Measurements from ENCODE around the gene BRD9.
"Not testable (repeated sequence)": the region's sequence is repeated elsewhere in the genome, so short reads cannot be mapped to it uniquely, and the experiment has no call there.

BRD9 gene

DNA sequence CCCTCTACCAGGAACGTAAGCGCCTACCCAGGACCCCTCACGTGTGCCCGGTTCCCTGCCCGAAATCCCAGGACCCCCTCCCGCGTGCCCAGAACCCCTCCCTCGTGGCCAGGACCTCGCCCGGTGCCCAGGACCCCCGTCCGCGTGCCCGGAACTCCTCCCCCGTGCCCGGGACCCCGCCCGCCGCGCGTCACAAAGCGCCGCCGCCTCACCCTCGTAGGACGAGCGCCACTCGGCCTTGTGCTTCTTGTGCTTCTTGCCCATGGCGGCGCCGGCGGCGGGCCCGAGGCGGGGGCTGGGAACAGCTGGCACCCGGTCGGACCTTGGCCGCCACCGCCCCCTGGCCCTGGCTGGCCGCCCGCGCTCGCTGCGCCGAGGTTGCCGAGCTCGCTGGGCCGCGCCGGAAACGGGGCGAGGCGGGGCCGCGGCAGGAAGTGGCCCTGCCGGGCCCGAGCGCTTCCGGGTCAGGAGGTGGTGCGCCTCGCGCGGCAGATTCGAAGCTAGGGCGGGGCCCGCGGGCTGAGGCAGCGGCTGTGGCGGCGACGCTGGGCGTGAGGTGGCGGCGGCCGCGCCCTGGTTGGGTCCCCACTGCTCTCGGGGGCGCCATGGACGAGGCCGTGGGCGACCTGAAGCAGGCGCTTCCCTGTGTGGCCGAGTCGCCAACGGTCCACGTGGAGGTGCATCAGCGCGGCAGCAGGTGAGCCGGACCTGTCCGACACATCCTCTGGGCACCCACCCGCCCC, at the start of gene BRD9, which contains the start of gene TRIP13:
TSS of gene BRD9 (minus strand) at position 408 of the 743 bp plus-strand sequence. CDS start at position 264, 144 bp downstream.
TSS of gene TRIP13 (plus strand) at position 491 of the 743 bp plus-strand sequence. CDS start at position 606, 115 bp downstream.
- DNase-seq = peak; percentile 85

DNA sequence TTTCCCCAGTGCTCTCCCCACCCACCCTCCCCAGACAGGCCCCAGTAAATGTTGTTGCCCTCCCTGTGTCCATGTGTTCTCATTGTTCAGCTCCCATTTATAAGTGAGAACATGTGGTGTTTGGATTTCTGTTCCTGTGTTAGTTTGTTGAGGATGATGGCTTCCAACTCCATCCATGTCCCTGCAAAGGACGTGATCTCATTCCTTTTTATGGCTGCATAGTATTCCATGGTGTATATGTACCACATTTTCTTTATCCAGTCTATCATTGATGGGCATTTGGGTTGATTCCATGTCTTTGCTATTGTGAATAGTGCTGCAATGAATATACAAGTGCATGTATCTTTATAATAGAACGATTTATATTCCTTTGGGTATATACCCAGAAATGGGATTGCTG, 48.1 kb upstream of the BRD9 start:
- DNase-seq = not testable (repeated sequence)

DNA sequence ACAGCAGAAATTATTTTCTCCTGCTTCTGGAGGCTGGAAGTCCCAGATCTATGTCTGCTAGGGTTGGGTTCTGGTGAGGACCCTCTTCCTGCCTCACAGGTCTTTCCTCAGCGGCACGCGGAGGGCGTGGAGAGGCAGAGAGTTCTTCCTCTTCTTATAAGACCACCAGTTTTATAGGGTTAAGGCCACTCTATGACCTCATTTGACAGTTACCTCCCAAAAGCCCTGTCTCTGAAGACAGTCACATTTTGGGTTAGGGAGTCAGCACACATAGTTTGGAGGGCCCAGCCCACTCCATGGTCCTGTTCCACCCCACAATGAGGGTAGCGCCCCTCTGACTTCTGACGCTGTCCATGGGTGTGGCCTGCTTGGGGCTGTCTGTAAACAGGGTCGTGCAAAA, 46.8 kb upstream of the BRD9 start:
- DNase-seq = no peak

DNA sequence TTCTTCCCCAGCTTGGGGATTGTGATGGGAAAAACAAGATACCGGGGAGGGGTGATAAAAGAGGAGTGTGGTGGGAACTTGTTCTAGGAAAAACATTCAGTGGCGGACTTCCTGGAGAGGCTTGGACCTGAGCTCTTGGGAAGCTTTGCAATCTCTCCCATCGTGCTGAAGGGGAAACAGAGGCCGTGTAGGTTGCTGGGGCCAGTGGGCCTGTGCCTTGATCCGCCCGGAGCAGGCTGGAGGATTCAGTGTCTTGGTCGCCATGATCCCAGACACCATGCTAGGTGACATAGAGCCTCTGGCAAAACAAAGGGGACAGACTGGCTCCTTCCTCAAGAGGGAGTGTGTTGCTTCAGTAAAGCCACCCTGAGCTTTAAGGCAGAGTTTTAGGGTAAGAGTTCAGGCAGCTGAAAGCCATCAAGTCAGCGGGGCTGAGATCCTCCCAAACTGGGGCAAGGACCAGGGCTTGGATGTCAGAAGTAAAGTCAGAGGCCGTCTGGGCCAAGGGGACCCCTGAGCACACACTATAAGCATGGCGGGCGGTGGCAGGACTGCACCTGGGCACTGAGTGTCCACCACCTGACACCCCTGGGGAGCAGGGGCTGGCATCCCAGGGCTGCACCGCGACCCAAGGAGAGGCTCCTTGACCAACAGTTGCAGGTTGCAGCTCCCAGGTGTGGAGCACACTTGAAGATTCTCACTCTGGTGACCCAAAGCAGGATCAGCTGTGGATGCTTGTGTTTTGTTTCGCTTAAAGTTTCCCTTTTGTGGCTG, 44.7 kb upstream of the BRD9 start:
- no peak for DNase-seq

DNA sequence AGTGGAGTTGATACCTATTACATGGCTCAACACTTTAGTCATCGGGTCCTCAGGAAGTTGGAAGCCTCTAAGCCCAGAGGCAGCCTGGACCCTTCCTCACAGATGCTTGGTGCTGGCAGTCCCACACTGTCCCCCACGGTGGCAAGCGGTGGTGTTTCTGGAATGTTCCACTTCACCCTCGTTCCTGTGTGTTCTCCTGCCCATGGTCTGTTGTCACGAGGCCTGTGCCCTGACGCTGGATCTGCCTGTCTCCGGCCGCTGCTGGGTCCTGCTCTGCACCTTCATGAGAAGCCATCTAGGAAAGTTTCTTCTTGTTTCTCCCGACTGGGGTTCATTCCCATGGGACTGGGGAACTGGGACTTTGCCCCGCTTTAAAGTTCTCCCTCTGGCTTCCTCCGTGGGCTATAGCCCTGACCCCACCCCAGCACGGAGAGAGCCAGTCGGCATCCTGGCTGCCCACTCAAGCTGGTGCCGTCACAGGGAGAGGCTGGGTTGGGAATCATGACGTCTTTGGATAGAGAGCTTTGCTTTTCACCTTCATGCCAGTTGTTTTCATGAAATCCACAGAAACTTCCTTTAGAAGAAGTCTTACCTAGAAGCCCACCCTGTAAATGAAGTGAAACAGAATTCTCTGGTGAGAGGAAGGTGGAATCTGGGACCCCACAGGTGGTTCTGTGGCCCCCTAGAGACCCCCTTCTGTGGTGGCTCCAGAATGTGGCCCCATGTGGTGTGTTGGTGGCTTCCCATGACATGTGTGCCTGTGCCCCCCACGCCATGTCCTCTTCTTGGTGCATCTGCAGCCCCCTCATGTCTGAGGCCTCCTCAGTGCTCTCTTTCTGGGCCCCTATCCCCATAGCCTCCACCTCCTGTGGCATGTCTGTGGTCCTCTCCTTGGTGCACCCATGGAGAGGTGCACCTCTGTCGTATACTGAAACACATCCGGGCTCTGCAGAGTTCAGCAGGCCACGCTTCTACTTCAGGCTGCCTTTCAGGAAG, 43.8 kb upstream of the BRD9 start:
- no peak for DNase-seq

DNA sequence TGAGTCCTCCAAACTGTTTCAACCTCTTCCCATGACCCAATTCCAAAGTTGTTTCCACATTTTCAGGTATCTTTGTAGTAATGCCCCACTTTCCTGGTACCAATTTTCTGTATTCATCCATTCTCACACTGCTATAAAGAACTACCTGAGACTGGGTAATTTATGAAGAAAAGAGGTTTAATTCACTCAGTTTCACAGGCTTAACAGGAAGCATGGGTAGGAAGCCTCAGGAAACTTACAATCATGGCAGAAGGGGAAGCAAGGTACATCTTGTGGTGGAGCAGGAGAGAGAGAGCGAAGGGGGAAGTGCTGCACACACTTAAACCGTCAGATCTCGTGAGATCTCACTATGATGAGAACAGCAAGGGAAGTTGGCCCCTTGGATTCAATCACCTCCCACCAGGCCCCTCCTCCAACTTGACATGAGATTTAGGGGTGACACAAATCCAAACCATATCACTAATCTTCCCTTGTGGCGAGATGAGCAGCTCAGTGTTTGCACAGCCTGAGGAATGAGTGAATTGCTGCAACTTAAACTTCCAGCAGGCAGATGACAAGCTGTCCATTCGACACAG, 43.0 kb upstream of the BRD9 start:
- peak; percentile 83 for DNase-seq

DNA sequence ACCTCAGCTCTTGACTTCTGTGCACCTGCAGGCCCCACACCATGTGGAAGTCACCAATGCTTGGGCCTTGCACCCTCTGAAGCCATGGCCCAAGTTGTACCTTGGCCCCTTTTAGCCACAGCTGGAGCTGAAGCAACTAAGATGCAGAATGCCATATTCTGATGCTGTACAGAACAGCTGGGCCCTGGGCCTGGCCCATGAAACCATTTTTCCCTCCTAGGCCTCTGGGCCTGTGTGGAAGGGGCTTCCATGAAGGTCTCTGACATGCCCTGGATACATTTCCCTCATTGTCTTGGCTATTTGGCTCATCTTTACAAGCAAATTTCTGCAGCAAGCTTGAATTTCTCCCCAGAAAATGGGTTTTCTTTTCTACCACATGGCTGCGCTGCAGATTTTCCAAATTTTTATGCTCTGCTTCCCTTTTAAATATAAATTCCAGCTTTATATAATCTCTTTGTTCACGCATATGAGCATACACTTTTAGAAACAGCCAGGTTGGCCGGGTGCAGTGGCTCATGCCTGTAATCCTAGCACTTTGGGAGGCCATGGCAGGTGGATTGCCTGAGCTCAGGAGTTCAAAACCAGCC, 41.9 kb upstream of the BRD9 start:
- peak; percentile 31 for DNase-seq

DNA sequence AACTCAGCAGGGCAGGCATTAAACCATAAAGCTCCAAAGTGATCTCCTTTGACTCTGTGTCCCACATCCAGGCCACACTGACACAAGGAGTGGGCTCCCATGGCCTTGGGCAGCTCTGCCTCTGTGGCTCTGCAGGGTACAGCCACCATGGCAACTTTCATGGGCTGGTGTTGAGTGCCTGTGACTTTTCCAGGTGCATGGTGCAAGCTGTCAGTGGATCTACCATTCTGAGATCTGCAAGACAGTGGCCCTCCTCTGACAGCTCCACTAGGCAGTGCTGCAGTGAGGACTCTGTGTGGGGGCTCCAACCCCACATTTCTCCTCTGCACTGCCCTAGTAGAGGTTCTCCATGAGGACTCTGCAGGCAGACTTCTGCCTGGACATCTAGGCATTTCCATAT, 41.4 kb upstream of the BRD9 start:
- not testable (repeated sequence) for DNase-seq

DNA sequence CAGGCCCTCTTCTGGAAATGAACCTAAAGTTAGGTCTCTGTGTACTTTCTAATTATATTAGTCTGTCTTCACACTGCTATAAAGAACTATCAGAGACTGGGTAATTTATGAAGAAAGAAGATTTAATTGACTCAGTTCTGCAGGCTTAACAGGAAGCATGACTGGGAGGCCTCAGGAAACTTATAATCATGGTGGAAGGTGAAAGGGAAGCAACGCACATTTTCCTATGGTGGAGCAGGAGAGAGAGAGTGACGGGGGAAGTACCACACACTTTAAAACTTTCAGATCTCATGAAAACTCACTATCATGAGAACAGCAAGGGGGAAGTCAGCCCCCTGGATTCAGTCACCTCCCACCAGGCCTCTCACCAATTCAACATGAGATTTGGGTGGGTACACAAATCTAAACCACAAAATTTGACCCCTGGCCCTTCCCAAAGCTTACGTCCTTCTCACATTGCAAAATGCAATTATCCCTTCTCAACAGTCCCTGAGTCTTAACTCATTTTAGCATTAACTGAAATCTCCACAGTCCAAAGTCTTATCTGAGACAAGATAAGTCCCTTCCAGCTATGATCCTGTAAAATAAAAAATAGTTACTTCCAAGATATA, 40.8 kb upstream of the BRD9 start:
- DNase-seq = no peak

DNA sequence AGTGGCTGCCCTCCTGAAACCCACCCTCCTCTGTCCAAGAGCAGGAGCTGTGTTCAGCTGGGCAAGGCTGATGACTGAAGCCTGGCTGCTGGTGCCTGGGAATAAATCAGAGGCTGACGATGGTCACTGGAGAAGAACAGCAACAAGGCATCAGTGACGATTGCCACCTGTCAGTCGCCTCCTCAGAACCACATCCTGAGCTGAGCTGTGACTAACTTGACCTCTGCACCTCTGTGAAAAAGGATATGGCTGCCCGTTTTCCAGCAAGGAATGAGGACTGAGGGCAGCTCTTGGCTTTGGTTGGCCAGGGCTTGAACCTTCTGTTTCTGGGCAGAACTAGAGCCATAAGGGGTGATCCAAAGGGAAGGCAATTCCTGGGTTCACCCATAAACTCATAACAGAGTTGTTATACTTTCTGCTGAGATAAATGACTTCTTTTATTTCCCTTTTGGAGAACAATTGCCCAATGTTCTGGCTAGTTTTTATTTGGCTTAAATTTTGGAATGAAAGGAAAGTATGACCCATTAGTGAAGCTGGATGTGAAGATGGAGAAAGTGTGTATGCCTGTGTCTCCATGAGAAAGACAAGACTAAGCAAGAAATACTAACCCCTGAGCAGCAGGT, 40.1 kb upstream of the BRD9 start:
- DNase-seq = no peak

DNA sequence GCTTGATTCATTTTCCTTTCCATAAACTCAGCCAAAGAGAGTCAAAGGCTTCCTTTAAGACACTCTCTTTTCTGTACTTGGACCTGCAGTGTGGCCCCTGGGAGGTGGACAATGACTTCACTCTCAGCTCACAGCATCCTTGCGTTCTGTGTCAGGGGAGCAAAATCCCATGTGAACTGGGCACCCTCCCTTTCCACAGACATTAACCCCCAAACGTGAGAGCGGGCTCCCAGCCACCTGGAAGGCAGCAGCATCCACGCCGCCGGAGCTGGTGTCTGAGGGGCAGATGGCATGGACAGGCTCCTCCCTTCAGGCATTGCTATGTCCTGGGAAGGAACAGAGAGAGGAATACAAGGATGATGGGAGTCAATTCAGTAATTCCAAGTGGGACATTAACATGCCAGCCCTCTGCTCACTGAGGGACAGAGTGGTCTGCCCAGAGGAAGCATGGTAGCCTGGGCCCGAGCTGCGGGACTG, 39.6 kb upstream of the BRD9 start:
- DNase-seq = no peak

DNA sequence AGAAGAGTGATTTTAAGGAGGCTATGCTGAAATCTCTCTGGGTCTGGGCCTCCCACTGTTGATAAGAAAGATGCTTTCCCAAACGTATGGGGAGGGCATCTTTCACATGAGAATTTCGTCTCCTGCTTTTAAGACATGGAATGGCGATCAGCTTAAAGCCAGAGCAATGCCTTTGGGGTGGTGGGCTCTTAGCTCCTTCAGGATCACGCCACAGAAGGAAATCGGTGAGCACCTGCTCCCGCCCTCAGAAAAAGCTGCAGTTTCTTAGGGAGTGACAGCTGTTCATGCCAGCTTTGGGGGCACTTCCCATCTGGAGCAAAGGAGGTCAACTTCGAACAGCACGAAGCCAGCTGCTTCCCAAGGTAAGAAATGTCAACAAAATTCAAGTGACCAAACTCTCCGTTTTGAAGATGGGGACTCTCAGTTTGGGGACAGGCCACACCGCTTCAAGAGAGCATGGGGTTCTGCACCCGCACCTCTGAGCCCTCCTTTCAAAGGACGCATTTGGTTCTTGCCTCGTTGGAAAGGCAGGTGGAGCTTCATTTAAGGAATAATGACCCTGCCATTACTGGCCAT, 39.1 kb upstream of the BRD9 start:
- DNase-seq = no peak

DNA sequence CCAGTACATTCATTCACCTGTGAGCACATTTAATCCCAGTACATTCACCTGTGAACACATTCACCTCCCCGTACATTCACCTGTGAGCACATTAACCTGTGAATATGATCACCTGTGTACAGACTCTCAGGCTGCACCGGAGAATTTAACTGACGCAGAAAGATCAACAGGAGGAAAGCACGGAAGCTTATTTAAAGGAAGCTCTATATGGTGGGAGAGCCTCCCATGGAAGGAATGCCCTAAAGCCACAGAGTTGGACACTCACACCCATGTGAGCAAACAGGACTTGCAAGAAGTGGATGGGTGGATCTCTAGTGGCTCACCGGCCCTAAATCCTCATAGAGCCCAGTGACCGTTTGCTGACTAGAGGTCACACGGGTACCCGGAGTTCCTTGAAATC, 38.3 kb upstream of the BRD9 start:
- DNase-seq = no peak

DNA sequence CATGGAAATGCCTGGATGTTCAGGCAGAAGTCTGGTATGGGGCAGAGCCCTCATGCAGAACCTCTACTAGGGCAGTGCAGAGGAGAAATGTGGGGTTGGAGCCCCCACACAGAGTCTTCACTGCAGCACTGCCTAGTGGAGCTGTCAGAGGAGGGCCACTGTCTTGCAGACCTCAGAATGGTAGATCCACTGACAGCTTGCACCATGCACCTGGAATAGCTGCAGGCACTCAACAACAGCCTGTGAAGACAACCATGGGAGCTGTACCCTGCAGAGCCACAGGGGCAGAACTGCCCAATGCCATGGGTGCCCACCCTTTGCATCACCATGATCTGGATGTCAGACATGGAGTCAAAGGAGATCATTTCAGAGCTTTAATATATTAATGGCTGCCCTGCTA, 37.0 kb upstream of the BRD9 start:
- DNase-seq = no peak

DNA sequence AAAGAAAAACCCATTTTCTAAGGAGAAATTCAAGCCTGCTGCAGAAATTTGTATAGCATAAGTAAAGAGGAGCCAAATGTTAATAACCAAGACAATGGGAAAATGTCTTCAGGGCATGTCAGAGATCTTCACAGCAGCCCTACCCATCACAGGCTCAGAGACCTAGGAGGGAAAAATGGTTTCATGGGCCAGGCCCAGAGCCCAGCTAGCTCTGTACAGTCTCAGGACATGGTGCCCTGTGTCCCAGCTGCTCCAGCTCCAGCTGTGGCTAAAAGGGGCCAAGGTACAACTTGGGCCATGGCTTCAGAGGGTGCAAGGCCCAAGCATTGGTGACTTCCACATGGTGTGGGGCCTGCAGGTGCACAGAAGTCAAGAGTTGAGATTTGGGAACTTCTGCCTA, 36.6 kb upstream of the BRD9 start:
- not testable (repeated sequence) for DNase-seq

DNA sequence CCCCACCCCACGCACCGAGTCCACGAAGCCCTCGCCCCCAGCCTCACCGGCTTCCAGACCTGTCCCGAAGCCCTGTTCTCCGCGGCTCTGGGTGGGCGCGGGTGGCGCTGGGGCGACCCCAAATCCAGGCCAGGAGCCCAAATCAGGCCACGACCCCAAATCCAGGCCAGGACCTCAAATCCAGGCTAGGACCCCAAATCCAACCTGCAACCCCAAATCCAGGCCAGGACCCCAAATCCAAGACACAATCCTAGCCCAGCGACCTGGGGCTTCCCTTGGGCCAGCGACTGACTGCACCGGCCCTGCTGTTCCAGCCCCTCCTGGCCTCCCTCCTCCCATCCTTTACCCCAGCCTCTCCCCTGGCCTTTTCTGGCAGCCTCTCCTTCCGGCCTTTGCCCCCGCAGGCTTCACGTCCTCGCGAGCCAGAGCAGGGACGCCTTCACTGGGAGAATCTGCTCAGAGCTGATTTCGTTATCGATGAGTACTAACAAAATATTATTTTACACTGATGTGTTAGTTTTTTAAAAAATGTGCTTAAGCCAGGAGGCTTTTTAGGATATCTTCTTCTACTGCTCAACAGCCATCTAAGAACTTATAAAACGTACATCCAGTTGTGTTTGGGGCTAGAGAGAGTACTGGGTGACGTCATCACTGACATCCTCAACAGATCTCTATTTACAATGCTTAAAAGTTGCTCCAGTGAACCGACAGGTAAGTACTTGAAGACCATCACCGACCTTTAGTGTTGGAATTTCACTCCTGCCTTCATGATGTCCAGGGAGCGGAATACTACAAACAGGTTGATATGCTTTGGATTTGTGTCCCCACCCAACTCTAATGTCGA, 34.8 kb upstream of the BRD9 start:
- no peak for DNase-seq

DNA sequence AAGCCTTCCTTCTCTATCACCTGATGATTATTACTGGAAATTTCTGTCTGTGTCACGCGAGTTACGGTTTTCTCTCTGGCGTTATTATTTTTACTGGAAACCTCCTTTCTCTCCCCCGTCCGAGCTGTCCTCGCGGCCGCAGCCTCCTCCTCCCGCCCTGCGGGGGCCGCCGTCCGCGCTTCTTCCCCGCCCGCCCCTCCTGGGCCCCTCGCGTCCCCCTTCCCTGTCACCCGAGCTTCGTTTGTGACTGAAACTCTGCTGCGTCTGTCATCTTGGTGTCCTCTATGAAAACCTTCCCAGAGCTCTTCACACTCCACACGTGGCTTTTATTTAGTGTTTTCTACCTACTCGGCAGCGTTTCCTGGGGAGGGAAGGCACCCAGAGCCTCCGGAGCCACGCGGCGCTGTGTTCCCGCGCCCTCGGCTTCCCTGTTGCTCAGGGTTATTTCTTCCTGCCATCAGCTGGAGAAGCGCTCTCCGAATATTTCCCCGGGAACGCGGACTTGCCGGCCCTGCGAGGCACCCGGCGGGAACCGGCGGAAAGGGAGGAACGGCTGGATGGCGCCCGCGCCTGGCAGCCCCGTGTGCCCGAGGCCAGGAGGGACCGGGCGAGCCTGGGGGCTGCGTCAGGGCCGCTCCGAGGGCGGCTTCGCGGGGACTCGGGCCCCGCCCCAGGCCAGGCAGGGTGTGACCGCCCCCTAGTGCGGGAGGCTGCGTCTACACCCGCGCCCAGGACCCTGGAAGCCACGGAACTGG, 34.0 kb upstream of the BRD9 start:
- DNase-seq = peak; percentile 65

DNA sequence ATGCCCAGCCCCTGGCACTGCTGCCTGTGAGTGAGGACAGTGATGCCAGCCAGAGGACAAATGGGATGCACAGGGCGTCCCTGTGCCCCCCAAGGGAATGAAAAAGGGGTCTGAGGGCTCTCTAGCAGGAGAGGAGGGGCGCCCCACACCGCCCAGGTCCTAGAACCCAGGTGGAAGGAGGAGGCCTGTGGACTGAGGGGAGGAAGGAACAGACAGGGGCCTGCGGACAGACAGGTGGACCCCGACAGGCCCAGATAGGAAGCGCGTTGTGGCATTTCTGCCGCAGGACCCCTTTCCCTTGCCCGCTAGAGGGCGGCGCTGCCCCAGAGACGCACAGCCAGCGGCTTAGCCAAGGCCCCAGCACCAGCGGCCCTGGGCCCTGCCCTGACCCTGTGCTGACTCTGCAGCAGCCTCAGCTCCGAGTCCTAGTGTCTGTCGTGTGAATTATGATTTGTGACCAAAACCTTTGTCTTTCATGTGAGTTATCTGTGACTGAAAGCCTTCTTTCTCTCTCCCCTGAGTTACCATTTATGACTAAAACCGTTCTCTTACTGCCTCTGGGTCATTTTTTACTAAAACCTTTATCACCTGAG, 30.8 kb upstream of the BRD9 start:
- DNase-seq = peak; percentile 93
